Ecto neural progenitor cell (in vitro differentiated cells): Measurements from ENCODE around the gene EN1.

Experiments
- DNase-seq: peaks from one replicate; pipeline ENCODE4 v3.0.0-alpha.2; 2018; ENCODE audit warnings: low spot score

Gene EN1

DNA sequence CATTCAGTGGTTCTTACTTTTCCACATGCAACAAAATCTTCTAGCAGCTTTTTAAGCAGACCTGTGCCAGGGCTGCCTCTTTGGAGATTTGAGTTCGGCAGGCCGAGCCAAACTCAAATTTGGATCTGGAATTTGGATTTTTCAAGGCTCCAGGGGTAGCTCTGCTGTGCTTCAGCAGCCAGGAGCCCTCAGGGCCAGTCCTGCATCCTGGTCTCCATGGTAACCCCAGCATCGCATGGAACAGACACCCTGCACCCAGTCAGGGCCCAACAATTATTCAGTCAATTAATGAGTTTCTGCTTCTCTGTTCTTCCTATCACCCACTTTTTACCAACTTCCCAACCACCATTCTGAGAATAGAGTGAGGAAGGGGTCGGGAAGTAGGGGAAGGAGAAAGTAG, 30.0 kb downstream of the EN1 start:
- DNase-seq = no peak

DNA sequence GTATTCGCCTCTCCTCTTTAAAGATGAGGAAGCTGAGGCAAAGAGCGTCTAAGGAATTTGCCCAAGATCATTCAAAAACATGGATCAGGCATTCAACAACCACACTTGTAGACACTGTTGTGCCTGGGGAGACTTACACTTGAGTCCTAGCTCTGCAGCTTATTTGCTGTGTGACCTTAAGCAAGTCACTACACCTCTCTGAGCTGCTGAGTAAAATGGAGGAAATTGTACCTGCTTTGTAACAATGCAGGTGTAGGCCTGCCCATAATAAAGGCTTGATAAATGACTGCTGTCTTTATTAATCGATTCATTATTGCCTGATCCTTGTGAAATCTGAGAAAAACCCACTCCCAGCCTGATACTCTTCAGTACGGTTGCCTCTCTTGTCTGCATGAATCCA, 30.8 kb downstream of the EN1 start:
- no peak for DNase-seq

DNA sequence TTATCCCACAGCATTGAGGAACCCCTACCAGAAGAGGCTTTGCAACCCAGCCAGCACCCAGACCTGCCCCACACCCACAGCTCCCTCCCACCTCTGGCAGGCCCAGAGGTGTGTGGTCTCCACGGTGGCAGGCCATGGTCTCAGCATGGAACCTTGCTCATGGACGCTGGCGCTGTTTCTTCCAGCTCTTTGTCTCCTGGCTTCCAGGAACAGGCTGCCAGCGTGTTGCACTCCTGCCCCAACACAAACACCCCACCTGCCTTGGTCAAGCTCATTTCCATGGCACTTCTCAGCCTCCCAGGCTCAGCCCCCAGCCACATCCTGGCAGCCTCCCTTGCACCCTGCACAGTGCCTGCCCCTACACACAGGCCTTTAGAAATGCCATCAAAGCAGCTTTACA, 31.7 kb downstream of the EN1 start:
- no peak for DNase-seq

DNA sequence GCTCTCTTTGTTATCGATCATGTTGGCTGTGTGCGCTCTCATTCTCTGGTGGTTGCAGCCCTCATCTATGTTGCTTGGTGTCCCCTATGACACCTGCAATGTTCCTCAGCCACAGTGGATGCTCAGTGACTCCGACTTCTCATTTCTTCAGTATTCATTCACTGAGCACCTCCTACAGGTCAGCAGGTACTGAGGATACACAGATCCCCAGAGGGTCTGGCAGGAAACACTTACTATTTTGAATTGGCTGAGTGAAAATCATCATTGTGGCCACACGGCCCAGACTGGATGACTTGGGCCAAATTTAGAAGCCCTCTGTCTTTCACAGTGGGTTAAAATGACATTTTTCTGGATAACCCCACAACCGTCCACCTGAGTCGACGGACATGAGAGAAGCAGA, 32.1 kb downstream of the EN1 start:
- DNase-seq = no peak

- DNase-seq = no peak
These were observed 33.1 kb downstream of the EN1 start for GRCh38 chr2:118814368-118814767.

DNA sequence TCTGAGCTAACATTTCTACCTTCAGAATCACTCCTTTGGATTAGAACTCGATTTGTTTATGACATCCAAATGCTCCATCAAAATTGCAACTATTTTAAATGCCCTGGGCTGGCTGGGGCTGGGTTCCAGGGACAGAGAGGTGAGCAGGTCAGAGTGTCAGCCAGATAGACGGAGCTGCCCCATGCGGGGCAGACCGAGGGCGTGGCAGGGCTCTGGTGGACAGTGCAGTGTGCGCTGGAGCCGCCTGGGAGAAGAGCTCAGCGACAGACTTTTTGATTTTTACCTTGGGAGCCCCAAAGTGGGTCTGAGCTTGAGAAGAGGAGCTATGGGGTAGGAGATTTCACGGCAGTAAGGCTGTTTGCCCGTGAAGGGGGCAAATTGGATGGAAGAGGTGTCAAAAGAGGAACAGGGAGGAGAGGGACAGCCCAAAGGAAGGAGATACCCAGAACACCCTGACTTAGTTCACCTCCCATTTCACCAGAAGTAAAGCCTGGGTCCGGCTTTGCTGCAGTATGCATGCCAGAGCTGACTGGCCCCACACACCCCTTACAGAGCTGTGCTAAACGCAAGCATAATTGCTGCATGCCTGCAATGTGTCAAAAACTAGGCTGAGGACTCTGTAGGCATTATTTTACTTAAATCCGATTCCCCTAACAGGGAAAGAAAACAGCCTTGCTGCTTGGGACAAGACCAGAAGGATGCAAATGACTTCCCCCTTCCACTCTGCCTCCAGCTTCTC, 33.7 kb downstream of the EN1 start:
- DNase-seq = no peak

DNA sequence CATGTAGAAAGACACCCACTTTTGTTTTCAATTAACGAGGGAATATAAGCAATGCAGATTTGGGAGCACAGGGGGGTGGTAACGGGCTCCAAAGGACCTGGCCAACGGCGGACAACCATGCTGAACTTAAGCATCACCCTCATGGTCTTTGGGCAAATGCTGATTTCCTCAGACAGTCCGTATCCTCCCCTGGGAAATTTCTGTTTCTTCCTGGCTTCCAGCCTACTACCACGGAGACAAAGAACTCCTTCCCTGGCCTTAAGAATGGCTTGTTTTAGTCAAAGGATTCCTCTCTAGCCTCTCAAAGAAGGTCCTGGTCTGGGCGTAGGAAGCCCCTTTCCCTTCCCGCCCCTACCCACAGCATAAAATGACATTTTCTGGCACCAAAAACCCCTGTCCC, 34.3 kb downstream of the EN1 start:
- DNase-seq = no peak

GRCh38 chr2:118812552-118812951, 34.9 kb downstream of the EN1 start:
- DNase-seq = no peak

- DNase-seq = no peak
These were observed 35.8 kb downstream of the EN1 start for GRCh38 chr2:118811514-118812115.

- DNase-seq = no peak
These were observed 36.7 kb downstream of the EN1 start for GRCh38 chr2:118810766-118811165.

- DNase-seq = peak; percentile 61
These were observed 39.0 kb downstream of the EN1 start for GRCh38 chr2:118808429-118808809.

- DNase-seq = peak; percentile 56
These were observed 39.6 kb downstream of the EN1 start for GRCh38 chr2:118807668-118808428.

- DNase-seq = peak; percentile 70
These were observed 40.4 kb downstream of the EN1 start for GRCh38 chr2:118806797-118807667.

DNA sequence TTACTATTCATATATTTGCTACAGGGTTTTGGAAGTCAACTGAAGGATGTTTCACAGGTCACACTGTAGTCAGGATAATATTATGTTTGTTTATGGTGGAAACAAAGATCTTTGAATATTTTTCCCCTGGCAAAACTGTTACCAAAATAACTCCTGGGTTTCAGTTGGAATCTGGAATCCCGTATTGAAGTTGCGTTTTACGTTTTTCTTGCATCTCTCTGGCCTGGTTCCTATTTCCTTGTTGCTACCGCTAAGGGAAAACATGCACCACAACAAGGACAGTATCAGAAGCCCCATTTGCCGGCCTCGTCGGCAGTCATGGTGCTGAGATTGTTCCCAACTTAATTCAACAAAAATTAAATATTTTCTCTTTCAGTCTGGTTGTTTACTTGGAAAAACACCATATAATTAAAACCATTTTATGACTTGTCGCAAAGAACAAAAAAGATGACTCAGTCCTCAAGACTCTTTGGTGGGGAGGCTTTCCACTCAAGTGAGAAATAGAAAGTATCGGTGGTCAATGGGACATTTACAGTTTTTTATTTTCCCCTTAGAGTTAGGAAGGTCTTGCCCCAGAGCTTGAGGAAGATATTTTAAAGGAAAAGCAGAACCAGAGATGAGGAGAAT, 42.3 kb downstream of the EN1 start:
- no peak for DNase-seq

- DNase-seq = no peak
These were observed 44.4 kb downstream of the EN1 start for GRCh38 chr2:118803012-118803411.

DNA sequence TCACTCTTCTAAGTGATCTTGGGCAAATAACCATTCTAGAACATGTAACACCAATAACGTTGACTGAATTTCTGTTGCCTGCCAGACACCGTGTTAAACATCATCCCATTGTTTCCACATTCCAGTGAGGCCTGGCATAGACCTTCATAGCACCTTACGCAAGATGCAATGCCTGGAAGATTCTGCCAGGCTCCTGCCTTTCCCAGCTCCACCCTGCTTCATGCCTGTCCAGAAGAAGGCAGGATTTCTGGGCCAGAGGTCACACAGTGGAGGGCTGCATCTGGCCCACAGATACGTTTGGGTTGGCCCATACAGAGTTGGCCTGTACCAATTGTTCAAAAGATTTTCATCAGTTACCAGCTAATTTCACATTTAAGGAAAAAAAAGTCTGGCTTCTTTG, 46.3 kb downstream of the EN1 start:
- no peak for DNase-seq

DNA sequence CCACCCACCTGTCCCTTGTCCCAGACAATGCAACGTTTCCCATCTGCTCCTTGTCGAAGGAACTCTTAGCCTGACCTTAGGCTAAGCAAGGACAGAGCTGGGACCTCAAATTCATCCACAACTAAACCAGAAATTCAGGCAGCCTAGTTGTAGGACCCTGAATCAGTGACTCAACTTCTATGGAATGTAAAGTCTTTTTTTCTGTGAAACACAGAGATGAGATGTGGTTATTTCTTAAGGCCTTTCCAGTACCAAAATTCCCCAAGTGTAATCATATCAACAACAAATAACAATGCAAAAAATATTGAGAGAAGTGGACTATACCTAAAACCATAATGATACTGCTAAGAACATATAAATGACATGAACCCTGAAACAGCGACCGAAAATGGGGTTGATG, 46.7 kb downstream of the EN1 start:
- no peak for DNase-seq

GRCh38 chr2:118794546-118794945, 52.9 kb downstream of the EN1 start:
- no peak for DNase-seq
